HPDE6-E6E7 (cell line): Measurements from ENCODE around the gene HTR7.

Experiments used
- DNase-seq: peaks from one replicate; pipeline ENCODE4 v3.0.0; 2011; ENCODE audit warnings: missing footprints; ENCODE audit errors: extremely low spot score

The HTR7 gene

GRCh38 chr10:90804354-90804753, 53.5 kb downstream of the HTR7 start:
- no peak for DNase-seq

GRCh38 chr10:90801608-90802007, 56.2 kb downstream of the HTR7 start:
- DNase-seq: no peak

- no peak for DNase-seq
Measured at GRCh38 chr10:90800232-90800796, 57.5 kb downstream of the HTR7 start.

GRCh38 chr10:90799172-90799571, 58.7 kb downstream of the HTR7 start:
- DNase-seq: no peak

GRCh38 chr10:90798482-90798881, 59.4 kb downstream of the HTR7 start:
- DNase-seq: no peak

- DNase-seq: no peak
Measured at GRCh38 chr10:90790422-90790821, 67.4 kb downstream of the HTR7 start.

GRCh38 chr10:90788968-90789367, 68.9 kb downstream of the HTR7 start:
- no peak for DNase-seq

- no peak for DNase-seq
Measured at GRCh38 chr10:90788199-90788491, 69.7 kb downstream of the HTR7 start.

- DNase-seq: peak; percentile 44
Measured at GRCh38 chr10:90787393-90788198, 70.2 kb downstream of the HTR7 start.

GRCh38 chr10:90785782-90786181, 72.1 kb downstream of the HTR7 start:
- DNase-seq: no peak

- DNase-seq: no peak
Measured at GRCh38 chr10:90784771-90785170, 73.1 kb downstream of the HTR7 start.

- no peak for DNase-seq
Measured at GRCh38 chr10:90780488-90780887, 77.4 kb downstream of the HTR7 start.

GRCh38 chr10:90779548-90779947, 78.3 kb downstream of the HTR7 start:
- no peak for DNase-seq

- DNase-seq: no peak
Measured at GRCh38 chr10:90777621-90778020, 80.2 kb downstream of the HTR7 start.

- no peak for DNase-seq
Measured at GRCh38 chr10:90775351-90776028, 82.3 kb downstream of the HTR7 start.

- DNase-seq: no peak
Measured at GRCh38 chr10:90769946-90770841, 87.6 kb downstream of the HTR7 start.

GRCh38 chr10:90751107-90751997, 106.5 kb downstream of the HTR7 start:
- DNase-seq: peak; percentile 64

GRCh38 chr10:90746829-90747228, 111.0 kb downstream of the HTR7 start:
- DNase-seq: peak; percentile 14

- DNase-seq: no peak
Measured at GRCh38 chr10:90745565-90745964, 112.3 kb downstream of the HTR7 start.

GRCh38 chr10:90743291-90743690, 114.5 kb downstream of the HTR7 start:
- no peak for DNase-seq

GRCh38 chr10:90741926-90742565, 115.8 kb downstream of the HTR7 start:
- DNase-seq: peak; percentile 8
